SK-N-SH (cell line): ENCODE results near the gene LMBR1L. TPM values are rescaled to one million over a fixed set of nuclear protein-coding genes. Genes with fewer than 3 reads are reported as not detected.
A peak's percentile ranks its signal among the peaks of the same experiment; 100 is the strongest.

Source experiments
- CTCF ChIA-PET: fragments of 300-600, 350-600 bp; formaldehyde crosslinking; extraction: SDS; loops from one replicate; lab custom pipeline; 2021; lab: Yijun Ruan, JAX
- POLR2A ChIA-PET: fragments of 350-600 bp; sonication (Branson Sonifier 250); formaldehyde crosslinking; extraction: SDS; loops from one replicate; lab custom pipeline; 2020; ENCODE audit warnings: antibody characterized with exemption, inconsistent platforms; lab: Yijun Ruan, JAX
- DNase-seq: peaks from one replicate; pipeline ENCODE4 v3.0.0; 2012
- H2AFZ ChIP-seq: fragments of 200-600 bp; sonication (generic); 2 replicates; pipeline ENCODE4 v1.8.1; 2016; ENCODE audit warnings: antibody characterized with exemption, mild to moderate bottlenecking, low read depth
- H3F3A ChIP-seq: fragments of 200-600 bp; sonication (generic); replicated peaks from 2 replicates; pipeline ENCODE3; 2016; ENCODE audit warnings: antibody characterized with exemption, mild to moderate bottlenecking; ENCODE audit not compliant: insufficient read depth
- H3K27ac ChIP-seq, 2 experiments: fragments of 200-500 bp in 1 of 2; fragments of 200-600 bp in 1 of 2; sonication (Bioruptor generic) in 1 of 2; sonication (generic), shearing (Covaris generic) in 1 of 2; 2 replicates each; pipeline versions ENCODE4 v1.5.1 to v1.6.1; 2014 to 2016; ENCODE audit warnings: low read depth in 2 of 2, inconsistent platforms in 1 of 2, low read length in 1 of 2, mild to moderate bottlenecking in 1 of 2, mixed read lengths in 1 of 2
- H3K27me3 ChIP-seq: fragments of 200-600 bp; sonication (generic), shearing (Covaris generic); 2 replicates; pipeline ENCODE4 v1.6.1; 2016; ENCODE audit warnings: mixed run types; ENCODE audit not compliant: insufficient read depth
- H3K36me3 ChIP-seq, 2 experiments: fragments of 200-500 bp in 1 of 2; fragments of 200-600 bp in 1 of 2; sonication (Bioruptor generic) in 1 of 2; sonication (generic) in 1 of 2; replicated peaks in 1 of 2; 2 replicates each; pipeline versions ENCODE3 to v1.5.1; 2014 to 2016; ENCODE audit warnings: low read length in 1 of 2, mild to moderate bottlenecking in 1 of 2; ENCODE audit not compliant: insufficient read depth in 2 of 2, control insufficient read depth in 1 of 2
- H3K4me1 ChIP-seq, 2 experiments: fragments of 200-500 bp in 1 of 2; fragments of 200-600 bp in 1 of 2; sonication (Bioruptor generic) in 1 of 2; sonication (generic), shearing (Covaris generic) in 1 of 2; 2 replicates each; pipeline versions ENCODE4 v1.5.1 to v1.6.1; 2014 to 2016; ENCODE audit warnings: low read depth in 1 of 2, low read length in 1 of 2, mixed run types in 1 of 2; ENCODE audit not compliant: insufficient read depth in 2 of 2, control insufficient read depth in 1 of 2
- H3K4me2 ChIP-seq: fragments of 200-600 bp; sonication (generic), shearing (Covaris generic); 2 replicates; pipeline ENCODE4 v1.6.1; 2017; ENCODE audit warnings: mixed run types
- H3K4me3 ChIP-seq, 2 experiments: fragments of 200-500 bp in 1 of 2; fragments of 200-600 bp in 1 of 2; sonication (Bioruptor generic) in 1 of 2; sonication (generic), shearing (Covaris generic) in 1 of 2; 2 replicates each; pipeline versions ENCODE4 v1.5.1 to v1.8.1; 2014 to 2016; ENCODE audit warnings: low read depth in 2 of 2, inconsistent platforms in 1 of 2, low read length in 1 of 2, mild to moderate bottlenecking in 1 of 2, mixed read lengths in 1 of 2, moderate library complexity in 1 of 2
- H3K79me2 ChIP-seq: fragments of 200-600 bp; sonication (generic); 2 replicates; pipeline ENCODE4 v1.8.1; 2017; ENCODE audit warnings: mild to moderate bottlenecking; ENCODE audit not compliant: insufficient read depth
- H3K9ac ChIP-seq: fragments of 200-600 bp; sonication (generic); 2 replicates; pipeline ENCODE4 v1.6.1; 2017; ENCODE audit warnings: mixed run types
- H3K9me2 ChIP-seq: fragments of 200-600 bp; sonication (generic); 2 replicates; pipeline ENCODE4 v1.6.1; 2017; ENCODE audit warnings: mixed run types
- H3K9me3 ChIP-seq: fragments of 200-600 bp; sonication (generic); 2 replicates; pipeline ENCODE4 v1.6.1; 2017; ENCODE audit warnings: mixed run types, mild to moderate bottlenecking, moderate library complexity
- H4K20me1 ChIP-seq: fragments of 200-600 bp; sonication (generic); 2 replicates; pipeline ENCODE4 v1.6.1; 2017; ENCODE audit warnings: mild to moderate bottlenecking, mixed run types; ENCODE audit not compliant: insufficient read depth
- NRF1 ChIP-seq: IDR thresholded peaks from 2 replicates; pipeline ENCODE4 v1.6.1; 2012; ENCODE audit warnings: low read depth, mild to moderate bottlenecking, low read length
- REST ChIP-seq: IDR thresholded peaks from 2 replicates; pipeline ENCODE4 v1.6.1; 2012; ENCODE audit warnings: mild to moderate bottlenecking, low read depth, low read length, moderate library complexity
- RXRA ChIP-seq: IDR thresholded peaks from 2 replicates; pipeline ENCODE4 v1.4.0; 2012; ENCODE audit warnings: low read depth, mild to moderate bottlenecking, borderline replicate concordance
- TCF12 ChIP-seq: IDR thresholded peaks from 2 replicates; pipeline ENCODE4 v1.4.0; 2012
- TEAD4 ChIP-seq: IDR thresholded peaks from 2 replicates; pipeline ENCODE4 v1.4.0; 2012; ENCODE audit warnings: mild to moderate bottlenecking, borderline replicate concordance; ENCODE audit not compliant: insufficient read depth
- USF2 ChIP-seq: fragments of 150-350 bp; IDR thresholded peaks from 2 replicates; pipeline ENCODE4 v1.6.1; 2017; ENCODE audit warnings: antibody characterized with exemption, low read length, low read depth, borderline replicate concordance
- WGBS: methylation state at CpG from one replicate; pipeline ENCODE4 v1.1.6; 2017; ENCODE audit warnings: low lambda C conversion rate; 5-methylcytosine and 5-hydroxymethylcytosine counted together
- polyA plus RNA-seq, 3 experiments: library from polyadenylated mRNA; depleted of rRNA; stranded (reverse); fragments of >200 nt; gene quantifications; 2 replicates each; pipeline ENCODE4 v1.2.3, GENCODE V29; 2012
- TF ChIP-seq, protein P1 (sequence below): fragments of 200-600 bp; sonication (generic); IDR thresholded peaks from 2 replicates; pipeline ENCODE4 v1.6.1; 2017; ENCODE audit warnings: antibody characterized with exemption, mild to moderate bottlenecking, moderate library complexity

The LMBR1L gene
- polyA plus RNA-seq, 1 of the 3 experiments (the other 2 are of a cell fraction), result 61.4 TPM

DNA sequence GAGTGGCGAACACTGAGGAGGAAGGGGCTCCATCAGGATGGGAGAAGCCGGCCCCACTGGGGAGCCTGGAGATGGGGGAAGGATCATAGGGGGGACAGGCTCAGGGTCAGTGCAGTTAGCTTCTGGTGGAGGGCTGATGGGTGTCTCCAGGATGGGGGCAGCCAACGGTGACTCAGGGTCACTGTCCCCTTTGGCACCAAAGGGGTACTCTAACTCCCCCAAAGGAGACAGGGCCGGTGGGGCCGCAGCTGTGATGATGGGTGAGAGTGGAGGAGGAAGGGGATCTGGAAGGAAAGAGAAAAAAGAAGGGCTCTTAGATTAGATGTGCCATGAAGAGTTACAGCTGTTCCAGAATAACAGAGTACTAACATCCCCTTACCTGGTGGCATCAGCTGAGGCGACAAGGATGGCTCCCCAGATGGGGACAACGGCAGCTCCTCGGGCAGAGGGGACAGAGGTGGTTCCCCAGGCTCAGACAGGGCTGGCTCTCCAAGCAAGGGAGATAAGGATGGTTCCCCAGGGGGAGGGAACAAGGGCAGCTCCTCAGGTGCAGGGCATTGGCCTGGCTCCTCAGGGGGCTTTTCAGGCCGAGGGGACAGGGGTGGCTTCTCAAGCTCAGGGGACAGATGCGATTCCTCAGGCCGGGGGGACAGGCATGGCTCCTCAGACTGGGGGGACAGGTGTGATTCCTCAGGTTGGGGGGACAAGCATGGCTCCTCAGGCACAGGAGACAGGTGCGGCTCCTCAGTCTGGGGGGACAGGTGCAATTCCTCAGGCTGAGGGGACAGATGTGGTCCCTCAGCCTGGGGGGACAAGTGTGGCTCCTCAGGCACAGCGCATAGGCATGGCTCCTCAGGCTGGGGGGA lies 59.9 kb downstream of the LMBR1L start:
- no peak for DNase-seq
- no peak overlapping the region for H2AFZ ChIP-seq
- peak overlapping the region; percentile 42; the same call in 1 of the 2 replicates for H3K4me2 ChIP-seq
- ChIA-PET POLR2A (no interaction called here), CTCF (interaction anchor here (1.4 to 3.7 kb wide), 2 partner anchors 13 to 291 kb away, joined by 4 to 15 read pairs; no protein-coding TSS in a partner anchor)
- peaks cover 4 to 10% of the 10 kb centered on the region in 2 experiments; a peak in 3 of 4 replicates for H3K4me1 ChIP-seq
- H3K27ac ChIP-seq, result no peak overlapping the region; a peak in 1 of 4 replicates
- H3K36me3 ChIP-seq, result peaks cover 56 to 84% of the 10 kb centered on the region in 2 experiments
- no peaks in the 10 kb centered on the region for H3K9me2 ChIP-seq
- H3K9ac ChIP-seq, result no peak overlapping the region
- WGBS, result 94% methylated on average over 10 of the region's 13 CpGs
- TF ChIP-seq TEAD4 (no peak), RXRA (no peak), REST (no peak), NRF1 (no peak), USF2 (no peak), TCF12 (no peak)
- TF ChIP-seq, protein P1, sequence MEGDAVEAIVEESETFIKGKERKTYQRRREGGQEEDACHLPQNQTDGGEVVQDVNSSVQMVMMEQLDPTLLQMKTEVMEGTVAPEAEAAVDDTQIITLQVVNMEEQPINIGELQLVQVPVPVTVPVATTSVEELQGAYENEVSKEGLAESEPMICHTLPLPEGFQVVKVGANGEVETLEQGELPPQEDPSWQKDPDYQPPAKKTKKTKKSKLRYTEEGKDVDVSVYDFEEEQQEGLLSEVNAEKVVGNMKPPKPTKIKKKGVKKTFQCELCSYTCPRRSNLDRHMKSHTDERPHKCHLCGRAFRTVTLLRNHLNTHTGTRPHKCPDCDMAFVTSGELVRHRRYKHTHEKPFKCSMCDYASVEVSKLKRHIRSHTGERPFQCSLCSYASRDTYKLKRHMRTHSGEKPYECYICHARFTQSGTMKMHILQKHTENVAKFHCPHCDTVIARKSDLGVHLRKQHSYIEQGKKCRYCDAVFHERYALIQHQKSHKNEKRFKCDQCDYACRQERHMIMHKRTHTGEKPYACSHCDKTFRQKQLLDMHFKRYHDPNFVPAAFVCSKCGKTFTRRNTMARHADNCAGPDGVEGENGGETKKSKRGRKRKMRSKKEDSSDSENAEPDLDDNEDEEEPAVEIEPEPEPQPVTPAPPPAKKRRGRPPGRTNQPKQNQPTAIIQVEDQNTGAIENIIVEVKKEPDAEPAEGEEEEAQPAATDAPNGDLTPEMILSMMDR, result no peak
- TF ChIP-seq, all 33 proteins: peak for 0
- H3K27me3 ChIP-seq, result no peaks in the 10 kb centered on the region
- H3K4me3 ChIP-seq, result no peak overlapping the region
- H3K79me2 ChIP-seq, result peaks cover 37% of the 10 kb centered on the region
- peaks cover 4% of the 10 kb centered on the region for H3F3A ChIP-seq
- no peaks in the 10 kb centered on the region for H3K9me3 ChIP-seq
- H4K20me1 ChIP-seq, result peaks cover 50% of the 10 kb centered on the region
